ENCODE data around the gene CMTM4. TPM values are rescaled to one million over a fixed set of nuclear protein-coding genes. Genes with fewer than 3 reads are reported as not detected.

CMTM4 gene
- 14.5 and 15.8 TPM in 2 replicates for total RNA-seq (2012; rRNA removed)
- 8.3 and 9.0 TPM in 2 replicates for polyA plus RNA-seq (2012; rRNA removed)
- polyA plus RNA-seq (2012; cell fraction: cytosol; rRNA removed) = 6.4 and 6.6 TPM in 2 replicates
- 9.1 and 16.7 TPM in 2 replicates for polyA plus RNA-seq (2012; cell fraction: nucleus; rRNA removed; ENCODE audit: low replicate concordance)
- percentile 56 among the genes with signal in this experiment for Bru-seq, nascent RNA
- BruChase-seq, experiment 1, labeled RNA remaining after a 6-hour chase = percentile 65 among the genes with signal in this experiment
- BruChase-seq, experiment 2, labeled RNA remaining after a 2-hour chase = percentile 60 among the genes with signal in this experiment
- long read RNA-seq, full-length matches to known transcripts = 10 of 11 reads
- long read RNA-seq, partial matches to known transcripts = 0 of 11 reads
- long read RNA-seq, other reads (novel, unspliced or antisense) = 1 of 11 reads

- Histone ChIP-seq H3K79me1 (ENCODE audit: low read depth in 1 of 2, low read length in 2 of 2) (peaks cover 6 to 12% of the 10 kb centered on the region in 2 experiments; a peak in 3 of 4 replicates), H4K20me1 (ENCODE audit: insufficient read depth, low read length) (no peaks in the 10 kb centered on the region), H3K23ac (ENCODE audit: low read depth, low read length) (peak within 1 kb of the TSS; percentile 33), H2BK5ac (ENCODE audit: low read depth, low read length, poor library complexity, severe bottlenecking) (no peak within 1 kb of the TSS), H3K14ac (replicated peaks; ENCODE audit: low read depth, low read length) (no peak within 1 kb of the TSS), H3K27ac (ENCODE audit: insufficient read depth, low read length) (no peak within 1 kb of the TSS; the same call in 1 of the 2 replicates), H4K5ac (ENCODE audit: low read depth, low read length) (peak within 1 kb of the TSS; percentile 35; the same call in 1 of the 2 replicates), H2BK15ac (ENCODE audit: low read depth, low read length) (no peak within 1 kb of the TSS; the same call in 2 of the 3 replicates), H4K8ac (ENCODE audit: low read depth in 2 of 2, low read length in 2 of 2) (peak within 1 kb of the TSS; percentile 19 to 57; a peak in 2 of 4 replicates), H2AK5ac (ENCODE audit: low read depth, low read length) (0 out of 2 replicates have a peak within 1 kb of the TSS, but pooled peaks have one; percentile 23), H3K36me3 (ENCODE audit: control insufficient read depth, insufficient read depth, low read length) (no peaks in the 10 kb centered on the region), H2AK9ac (replicated peaks; ENCODE audit: low read depth, low read length, poor library complexity) (peak within 1 kb of the TSS; percentile 88), H3K9ac (ENCODE audit: low read depth, low read length) (peak within 1 kb of the TSS; percentile 64), H4K91ac (ENCODE audit: insufficient read depth, low read depth, low read length) (no peak within 1 kb of the TSS; the same call in 1 of the 2 replicates), H2BK20ac (ENCODE audit: low read depth, low read length) (no peak within 1 kb of the TSS), H2AFZ (replicated peaks; ENCODE audit: low read length, poor library complexity) (peak within 1 kb of the TSS; percentile 95), H3K4ac (ENCODE audit: low read depth, low read length) (peak within 1 kb of the TSS; percentile 15; the same call in 1 of the 2 replicates), H3K27me3 (ENCODE audit: control insufficient read depth, insufficient read depth, low read length) (peaks cover 13% of the 10 kb centered on the region; the same call in 1 of the 2 replicates), H3K18ac (ENCODE audit: low read depth, low read length) (no peak within 1 kb of the TSS), H2BK120ac (ENCODE audit: low read depth, low read length) (no peak within 1 kb of the TSS), H3K9me1 (ENCODE audit: insufficient read depth, low read length) (no peaks in the 10 kb centered on the region), H3K4me1 (ENCODE audit: control insufficient read depth, insufficient read depth, low read length) (peaks cover 5% of the 10 kb centered on the region; the same call in 1 of the 2 replicates), H3K9me3 (ENCODE audit: control insufficient read depth, insufficient read depth, low read length) (no peaks in the 10 kb centered on the region), H3K56ac (ENCODE audit: extremely low read depth, insufficient read depth, low read length) (no peak within 1 kb of the TSS), H3K4me2 (ENCODE audit: low read depth, low read length) (peak within 1 kb of the TSS; percentile 95), H3K4me3 (ENCODE audit: insufficient read depth, low read depth, low read length) (peak within 1 kb of the TSS; percentile 98)
- 4% methylated on average over 29 of the region's 84 CpGs; no CpG with 5 or more reads in 1 of the 2 experiments for WGBS, 2 experiments (ENCODE audit: extremely low coverage in 2 of 2, insufficient read length in 1 of 2)
- DNase-seq (peak; percentile 80), ATAC-seq (ENCODE audit: low read depth) (peak; percentile 99)
- ChIA-PET POLR2A (ENCODE audit: unreplicated experiment) (no interaction called here), CTCF (interaction anchor here (1.5 kb wide), 1 partner anchor 46 kb away, joined by 6 read pairs; no protein-coding TSS in a partner anchor)
- no TSS peak for BruUV-seq (replicated peaks)
- TF ChIP-seq USF2 (IDR thresholded peaks at IDR 0.05; ENCODE audit: low read depth, low read length) (no peak), MAZ (IDR thresholded peaks at IDR 0.05; ENCODE audit: borderline replicate concordance, low read depth, low read length) (peak; percentile 81), CTCF (conservative IDR thresholded peaks at IDR 0.05; ENCODE audit: low read depth, low read length) (peak; percentile 42)
- dilution Hi-C loops (cut with HindIII; ENCODE audit: low sequenced_read_pairs, unreplicated experiment) = no loop called here
- intact Hi-C loops (cut with micrococcal nuclease) = no loop called here
- in situ Hi-C loops (cut with MboI; ENCODE audit: low sequenced_read_pairs) = no loop called here
Measured at GRCh38 chr16:66696669-66697630, at the start of gene CMTM4. Gene CMTM4 (minus strand): TSS chr16:66696743. CDS start chr16:66696525, 218 bp downstream.

Measured in IMR-90 (cell line).